B cell (primary cell): ENCODE measurements around the gene RUBCNL. TPM values are rescaled to one million over a fixed set of nuclear protein-coding genes. Genes with fewer than 3 reads are reported as not detected.
"Not testable (repeated sequence)": the region's sequence is repeated elsewhere in the genome, so short reads cannot be mapped to it uniquely, and the experiment has no call there.

Source experiments
- ATAC-seq: fragments of 200-7000 bp; cut with Tn5 transposase; one replicate; pipeline ENCODE4 v1.10.0; 2021; ENCODE audit warnings: low read depth, mild to moderate bottlenecking, moderate number of reproducible peaks, moderate library complexity
- CTCF ChIA-PET: fragments of 350-600 bp; sonication (Branson Sonifier 250); formaldehyde crosslinking; loops from one replicate; lab custom pipeline; 2021; ENCODE audit warnings: antibody characterized with exemption, inconsistent platforms; lab: Charles Lee
- POLR2A ChIA-PET: fragments of 350-600 bp; sonication (Branson Sonifier 250); formaldehyde crosslinking; loops from one replicate; lab custom pipeline; 2021; ENCODE audit warnings: antibody characterized with exemption; lab: Charles Lee
- DNase-seq: peaks from one replicate; pipeline ENCODE4 v3.0.0; 2013
- H2AFZ ChIP-seq: 2 replicates; pipeline ENCODE4 v1.6.1; 2012; ENCODE audit warnings: mild to moderate bottlenecking, low read depth, low read length; ENCODE audit not compliant: insufficient read depth, poor library complexity, severe bottlenecking
- H3K27ac ChIP-seq, 2 donors: 1 replicate in 1 of 2; 2 replicates in 1 of 2; pipeline ENCODE4 v1.5.1; 2012 to 2013; ENCODE audit warnings: low read length in 2 of 2, mild to moderate bottlenecking in 2 of 2, moderate library complexity in 1 of 2
- H3K27me3 ChIP-seq, 4 experiments: fragments of 200-600 bp in 1 of 4; sonication (generic) in 1 of 4; replicated peaks in 1 of 4; 1 replicate in 2 of 4; 2 replicates in 2 of 4; pipeline versions ENCODE4 v1.6.1 to v1.7.0; 2013 to 2016; ENCODE audit warnings: low read length in 3 of 4, mild to moderate bottlenecking in 2 of 4, mixed read lengths in 1 of 4, moderate library complexity in 1 of 4; ENCODE audit not compliant: insufficient read depth in 4 of 4, control insufficient read depth in 3 of 4; ENCODE audit errors: control extremely low read depth in 1 of 4
- H3K36me3 ChIP-seq, 2 experiments: replicated peaks in 1 of 2; 1 replicate in 1 of 2; 2 replicates in 1 of 2; pipeline versions ENCODE4 v1.6.1 to v1.7.1; 2013; ENCODE audit warnings: low read length in 1 of 2; ENCODE audit not compliant: insufficient read depth in 2 of 2, control insufficient read depth in 1 of 2; ENCODE audit errors: control extremely low read depth in 1 of 2, extremely low read depth in 1 of 2
- H3K4me1 ChIP-seq, 2 donors: fragments of 200-600 bp in 1 of 2; sonication (generic) in 1 of 2; 1 replicate in 1 of 2; 2 replicates in 1 of 2; pipeline versions ENCODE4 v1.5.1 to v1.6.1; 2013 to 2017; ENCODE audit warnings: low read length in 2 of 2; ENCODE audit not compliant: control insufficient read depth in 2 of 2, insufficient read depth in 2 of 2
- H3K4me2 ChIP-seq: replicated peaks from 2 replicates; pipeline ENCODE3; 2012; ENCODE audit warnings: mild to moderate bottlenecking, low read depth, low read length; ENCODE audit not compliant: poor library complexity, severe bottlenecking
- H3K4me3 ChIP-seq, 5 experiments: fragments of 200-600 bp in 1 of 5; sonication (generic) in 1 of 5; 1 replicate in 3 of 5; 2 replicates in 2 of 5; pipeline versions ENCODE4 v1.5.1 to v1.7.0; 2011 to 2016; ENCODE audit warnings: low read length in 4 of 5, mild to moderate bottlenecking in 4 of 5, low read depth in 2 of 5, control low read depth in 1 of 5, moderate library complexity in 1 of 5; ENCODE audit not compliant: insufficient read depth in 1 of 5; ENCODE audit errors: control extremely low read depth in 1 of 5, extremely low read depth in 1 of 5
- H3K79me2 ChIP-seq: fragments of 200-600 bp; sonication (generic); one replicate; pipeline ENCODE4 v1.6.0; 2016; ENCODE audit warnings: low read length; ENCODE audit not compliant: control insufficient read depth, insufficient read depth
- H3K9ac ChIP-seq: fragments of 200-600 bp; sonication (generic); 2 replicates; pipeline ENCODE4 v1.6.1; 2017; ENCODE audit warnings: mild to moderate bottlenecking, low read length, moderate library complexity
- H3K9me3 ChIP-seq, 3 donors: one replicate each; pipeline versions ENCODE4 v1.6.1 to v1.7.1; 2013; ENCODE audit warnings: low read length in 2 of 3; ENCODE audit not compliant: control insufficient read depth in 2 of 3, insufficient read depth in 1 of 3; ENCODE audit errors: control extremely low read depth in 1 of 3
- H4K20me1 ChIP-seq: 2 replicates; pipeline ENCODE4 v1.6.0; 2012; ENCODE audit warnings: mild to moderate bottlenecking, low read length; ENCODE audit not compliant: insufficient read depth, control insufficient read depth, poor library complexity, severe bottlenecking
- H3K27ac Mint-ChIP-seq: one replicate; pipeline ENCODE4 v1.8.0; 2021; ENCODE audit warnings: mixed read lengths
- H3K27me3 Mint-ChIP-seq: one replicate; pipeline ENCODE4 v1.8.0; 2021; ENCODE audit warnings: mixed read lengths
- H3K4me1 Mint-ChIP-seq: one replicate; pipeline ENCODE4 v1.8.0; 2021; ENCODE audit warnings: mixed read lengths
- H3K4me3 Mint-ChIP-seq: one replicate; pipeline ENCODE4 v1.8.0; 2021; ENCODE audit warnings: mixed read lengths
- H3K9me3 Mint-ChIP-seq: one replicate; pipeline ENCODE4 v1.8.0; 2022; ENCODE audit warnings: mixed read lengths; ENCODE audit not compliant: insufficient read depth
- EZH2 ChIP-seq: IDR thresholded peaks from 2 replicates; pipeline ENCODE4 v1.6.1; 2012; ENCODE audit warnings: borderline replicate concordance, low read depth, mild to moderate bottlenecking, moderate library complexity, low read length; ENCODE audit not compliant: insufficient read depth, poor library complexity, severe bottlenecking
- WGBS: methylation state at CpG from one replicate; pipeline ENCODE4 v1.1.5; 2013; ENCODE audit warnings: missing lambda C conversion rate; ENCODE audit not compliant: insufficient coverage; 5-methylcytosine and 5-hydroxymethylcytosine counted together
- intact Hi-C: fragments of 100-400 bp; cut with micrococcal nuclease; formaldehyde crosslinking; loops from one replicate; pipeline ENCODE4 v1.10.0; 2022
- polyA minus RNA-seq: library from RNA; depleted of rRNA, polyadenylated mRNA; stranded (reverse); fragments of >200 nt; gene quantifications from 2 replicates; pipeline ENCODE4 v1.2.3, GENCODE V29; 2012
- polyA plus RNA-seq: library from polyadenylated mRNA; depleted of rRNA; stranded (reverse); fragments of >200 nt; gene quantifications from 2 replicates; pipeline ENCODE4 v1.2.3, GENCODE V29; 2012
- total RNA-seq, 2 donors: library from RNA; stranded (reverse); fragments of 120-200 nt in 1 of 2; gene quantifications; 1 replicate in 1 of 2; 2 replicates in 1 of 2; pipeline versions ENCODE4 v1.2.3 to v1.2.4, GENCODE V29; 2013 to 2022
- TF ChIP-seq, protein P1 (sequence below): fragments of 200-600 bp; IDR thresholded peaks from one replicate; pipeline ENCODE4 v1.8.0; 2022; ENCODE audit warnings: antibody characterized with exemption, mild to moderate bottlenecking

Gene RUBCNL, protein sequence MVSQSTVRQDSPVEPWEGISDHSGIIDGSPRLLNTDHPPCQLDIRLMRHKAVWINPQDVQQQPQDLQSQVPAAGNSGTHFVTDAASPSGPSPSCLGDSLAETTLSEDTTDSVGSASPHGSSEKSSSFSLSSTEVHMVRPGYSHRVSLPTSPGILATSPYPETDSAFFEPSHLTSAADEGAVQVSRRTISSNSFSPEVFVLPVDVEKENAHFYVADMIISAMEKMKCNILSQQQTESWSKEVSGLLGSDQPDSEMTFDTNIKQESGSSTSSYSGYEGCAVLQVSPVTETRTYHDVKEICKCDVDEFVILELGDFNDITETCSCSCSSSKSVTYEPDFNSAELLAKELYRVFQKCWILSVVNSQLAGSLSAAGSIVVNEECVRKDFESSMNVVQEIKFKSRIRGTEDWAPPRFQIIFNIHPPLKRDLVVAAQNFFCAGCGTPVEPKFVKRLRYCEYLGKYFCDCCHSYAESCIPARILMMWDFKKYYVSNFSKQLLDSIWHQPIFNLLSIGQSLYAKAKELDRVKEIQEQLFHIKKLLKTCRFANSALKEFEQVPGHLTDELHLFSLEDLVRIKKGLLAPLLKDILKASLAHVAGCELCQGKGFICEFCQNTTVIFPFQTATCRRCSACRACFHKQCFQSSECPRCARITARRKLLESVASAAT
- total RNA-seq (370 and 392 TPM in 2 replicates), polyA plus RNA-seq (185 and 310 TPM in 2 replicates), polyA minus RNA-seq (185 and 268 TPM in 2 replicates)
- total RNA-seq (2013): 204 TPM

GRCh38 chr13:46387064-46387851 is at the start of gene RUBCNL:
Gene RUBCNL (minus strand): TSS chr13:46387252. CDS start chr13:46372475, 14,777 bp downstream.
- peak; percentile 46 for ATAC-seq
- TF ChIP-seq EZH2: no peak
- TF ChIP-seq, protein P1, sequence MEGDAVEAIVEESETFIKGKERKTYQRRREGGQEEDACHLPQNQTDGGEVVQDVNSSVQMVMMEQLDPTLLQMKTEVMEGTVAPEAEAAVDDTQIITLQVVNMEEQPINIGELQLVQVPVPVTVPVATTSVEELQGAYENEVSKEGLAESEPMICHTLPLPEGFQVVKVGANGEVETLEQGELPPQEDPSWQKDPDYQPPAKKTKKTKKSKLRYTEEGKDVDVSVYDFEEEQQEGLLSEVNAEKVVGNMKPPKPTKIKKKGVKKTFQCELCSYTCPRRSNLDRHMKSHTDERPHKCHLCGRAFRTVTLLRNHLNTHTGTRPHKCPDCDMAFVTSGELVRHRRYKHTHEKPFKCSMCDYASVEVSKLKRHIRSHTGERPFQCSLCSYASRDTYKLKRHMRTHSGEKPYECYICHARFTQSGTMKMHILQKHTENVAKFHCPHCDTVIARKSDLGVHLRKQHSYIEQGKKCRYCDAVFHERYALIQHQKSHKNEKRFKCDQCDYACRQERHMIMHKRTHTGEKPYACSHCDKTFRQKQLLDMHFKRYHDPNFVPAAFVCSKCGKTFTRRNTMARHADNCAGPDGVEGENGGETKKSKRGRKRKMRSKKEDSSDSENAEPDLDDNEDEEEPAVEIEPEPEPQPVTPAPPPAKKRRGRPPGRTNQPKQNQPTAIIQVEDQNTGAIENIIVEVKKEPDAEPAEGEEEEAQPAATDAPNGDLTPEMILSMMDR: no peak
- H3K27me3 ChIP-seq: no peaks in the 10 kb centered on the region
- peaks cover 0 to 4% of the 10 kb centered on the region in 2 experiments for H3K36me3 ChIP-seq
- Mint-ChIP-seq H3K27me3 (no peaks in the 10 kb centered on the region), H3K4me3 (peak within 1 kb of the TSS; percentile 92), H3K4me1 (peaks cover 55% of the 10 kb centered on the region), H3K27ac (peak within 1 kb of the TSS; percentile 84), H3K9me3 (no peaks in the 10 kb centered on the region)
- H3K27ac ChIP-seq: peak within 1 kb of the TSS; percentile 83 to 84
- H3K79me2 ChIP-seq: peaks cover 69% of the 10 kb centered on the region
- peak within 1 kb of the TSS; percentile 74 to 95 (median 90) for H3K4me3 ChIP-seq
- intact Hi-C loops: loop anchor here (1.0 to 10.0 kb wide), 6 partner anchors 14 to 598 kb away; no protein-coding TSS in a partner anchor
- DNase-seq: peak; percentile 82
- ChIA-PET CTCF (interaction anchor here (1.0 to 5.5 kb wide), 8 partner anchors 13 to 227 kb away, joined by 3 to 113 read pairs (median 4); no protein-coding TSS in a partner anchor), POLR2A (interaction anchor here (0.9 to 2.6 kb wide), 6 partner anchors 11 to 24 kb away, joined by 3 to 50 read pairs (median 8); no protein-coding TSS in a partner anchor)
- H3K9me3 ChIP-seq: no peaks in the 10 kb centered on the region
- peak within 1 kb of the TSS; percentile 89 for H3K9ac ChIP-seq
- H4K20me1 ChIP-seq: no peaks in the 10 kb centered on the region
- under 1% methylated on average over 70 of the region's 70 CpGs for WGBS
- H3K4me1 ChIP-seq: peaks cover 53 to 57% of the 10 kb centered on the region in 2 donors
- H3K4me2 ChIP-seq: peak within 1 kb of the TSS; percentile 77
- peak within 1 kb of the TSS; percentile 72 for H2AFZ ChIP-seq

DNA sequence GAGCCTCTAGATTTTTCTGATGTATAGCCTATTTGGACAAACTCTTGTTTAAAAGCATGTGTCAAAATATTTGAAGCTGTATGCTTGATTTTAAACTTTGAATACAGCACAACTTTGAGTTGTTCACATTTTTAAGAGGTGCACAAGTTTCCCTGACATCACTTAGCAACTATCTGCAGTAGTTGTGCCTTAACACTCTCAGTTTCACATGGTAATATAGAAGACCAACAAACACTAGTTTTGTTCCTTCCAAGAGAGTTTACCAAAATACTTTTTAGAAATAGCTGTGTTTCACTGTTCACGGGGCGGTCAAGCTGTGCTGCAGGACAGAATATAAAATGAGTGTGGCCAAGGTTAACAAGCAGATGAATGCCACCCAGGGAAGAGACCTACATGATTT is 42.5 kb upstream of the RUBCNL start:
- ATAC-seq, POLR2A ChIA-PET, CTCF ChIA-PET, DNase-seq, H3K9me3 Mint-ChIP-seq, H3K4me3 Mint-ChIP-seq, H3K4me3 ChIP-seq, H3K27ac ChIP-seq, H3K9ac ChIP-seq, H3K4me2 ChIP-seq, H4K20me1 ChIP-seq, H2AFZ ChIP-seq, H3K27ac Mint-ChIP-seq, H3K79me2 ChIP-seq, H3K4me1 ChIP-seq, H3K9me3 ChIP-seq, H3K4me1 Mint-ChIP-seq, intact Hi-C loops, H3K27me3 ChIP-seq, H3K36me3 ChIP-seq, H3K27me3 Mint-ChIP-seq: not testable (repeated sequence)
- no CpG with 5 or more reads among the region's 2 CpGs for WGBS
